ENCODE results near the gene PSMB11.

DNA sequence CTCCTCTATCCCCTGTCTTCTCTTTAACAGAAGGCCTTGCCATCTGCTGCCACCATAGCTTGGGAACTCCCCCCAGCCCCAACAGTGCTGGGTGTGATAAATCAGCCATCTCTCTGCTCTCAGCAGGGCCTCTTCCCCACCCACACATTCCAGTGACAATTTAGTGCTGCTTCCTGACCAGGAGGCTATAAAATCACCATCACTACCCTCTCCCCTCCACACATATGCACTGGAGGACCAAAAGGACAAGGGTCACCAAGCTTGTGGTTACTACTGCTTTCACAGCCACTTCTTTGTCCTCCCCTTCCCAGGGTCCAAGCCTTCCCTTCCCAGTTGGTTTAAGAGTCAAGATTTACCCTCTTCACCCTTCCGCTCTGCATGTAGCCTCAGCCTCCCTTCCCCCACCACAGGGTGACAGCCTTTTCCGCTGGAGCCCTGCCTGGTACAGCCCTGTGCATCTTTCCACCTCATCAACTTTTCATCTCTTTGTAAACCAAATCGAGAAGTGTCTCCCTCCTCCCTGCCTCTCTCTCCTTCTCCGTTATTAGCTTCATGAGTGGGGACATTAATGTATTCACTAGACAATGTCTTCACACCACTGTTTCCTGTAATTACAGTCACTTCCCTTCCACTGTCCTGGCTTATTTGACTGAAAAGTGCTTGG, 16.7 kb upstream of the PSMB11 start:
- TF ChIP-seq, protein P1, sequence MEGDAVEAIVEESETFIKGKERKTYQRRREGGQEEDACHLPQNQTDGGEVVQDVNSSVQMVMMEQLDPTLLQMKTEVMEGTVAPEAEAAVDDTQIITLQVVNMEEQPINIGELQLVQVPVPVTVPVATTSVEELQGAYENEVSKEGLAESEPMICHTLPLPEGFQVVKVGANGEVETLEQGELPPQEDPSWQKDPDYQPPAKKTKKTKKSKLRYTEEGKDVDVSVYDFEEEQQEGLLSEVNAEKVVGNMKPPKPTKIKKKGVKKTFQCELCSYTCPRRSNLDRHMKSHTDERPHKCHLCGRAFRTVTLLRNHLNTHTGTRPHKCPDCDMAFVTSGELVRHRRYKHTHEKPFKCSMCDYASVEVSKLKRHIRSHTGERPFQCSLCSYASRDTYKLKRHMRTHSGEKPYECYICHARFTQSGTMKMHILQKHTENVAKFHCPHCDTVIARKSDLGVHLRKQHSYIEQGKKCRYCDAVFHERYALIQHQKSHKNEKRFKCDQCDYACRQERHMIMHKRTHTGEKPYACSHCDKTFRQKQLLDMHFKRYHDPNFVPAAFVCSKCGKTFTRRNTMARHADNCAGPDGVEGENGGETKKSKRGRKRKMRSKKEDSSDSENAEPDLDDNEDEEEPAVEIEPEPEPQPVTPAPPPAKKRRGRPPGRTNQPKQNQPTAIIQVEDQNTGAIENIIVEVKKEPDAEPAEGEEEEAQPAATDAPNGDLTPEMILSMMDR (IDR thresholded peaks at IDR 0.05), result no peak
- TF ChIP-seq EZH2 (IDR thresholded peaks at IDR 0.05), result no peak

Measured in neural progenitor cell (in vitro differentiated cells).